ENCODE measurements around the gene TPCN2. TPM values are rescaled to one million over a fixed set of nuclear protein-coding genes. Genes with fewer than 3 reads are reported as not detected.

The TPCN2 gene
- total and polyA plus RNA-seq, 11 donors: 4.1 to 17.6 (median 7.5) TPM

GRCh38 chr11:69158301-69159149, 109.8 kb downstream of the TPCN2 start:
- ATAC-seq (no peak), DNase-seq (peak in 1 of 5 donors; percentile 54)
- H3K27ac ChIP-seq: peak overlapping the region in 6 of 12 donors; percentile 67 to 81 (median 76)
- H3K4me3 ChIP-seq: no peak overlapping the region
- H3K27me3 ChIP-seq: peaks cover 0 to 9% (median 0%) of the 10 kb centered on the region in 9 donors
- peaks cover 10 to 63% (median 45%) of the 10 kb centered on the region in 12 donors for H3K4me1 ChIP-seq
- no peaks in the 10 kb centered on the region for H3K36me3 ChIP-seq
- 79 to 86% (median 84%) methylated on average over 18 to 21 of the region's 21 CpGs for WGBS, 4 donors
- peaks cover 0 to 11% (median 0%) of the 10 kb centered on the region in 12 donors for H3K9me3 ChIP-seq
- no peak for TF ChIP-seq CTCF (IDR thresholded peaks at IDR 0.05)
- no peak for TF ChIP-seq POLR2A (IDR thresholded peaks at IDR 0.05)
- intact Hi-C loops (cut with DNase I): no loop called here

- DNase-seq: no peak
- H3K4me3 ChIP-seq: no peak overlapping the region
- H3K9me3 ChIP-seq: peaks cover 0 to 19% (median 3%) of the 10 kb centered on the region in 12 donors
- peaks cover 0 to 9% (median 0%) of the 10 kb centered on the region in 9 donors for H3K27me3 ChIP-seq
- peaks cover 10 to 55% (median 43%) of the 10 kb centered on the region in 12 donors for H3K4me1 ChIP-seq
- peak overlapping the region in 1 of 12 donors; percentile 74 for H3K27ac ChIP-seq
- no peaks in the 10 kb centered on the region for H3K36me3 ChIP-seq
- WGBS, 4 donors: 94 to 98% (median 95%) methylated on average over 15 to 19 of the region's 19 CpGs
- TF ChIP-seq CTCF (IDR thresholded peaks at IDR 0.05) (no peak), POLR2A (IDR thresholded peaks at IDR 0.05) (no peak)
- intact Hi-C loops (cut with DNase I): no loop called here
- no peak for ATAC-seq
Measured at GRCh38 chr11:69159150-69159852, 110.6 kb downstream of the TPCN2 start.

DNA sequence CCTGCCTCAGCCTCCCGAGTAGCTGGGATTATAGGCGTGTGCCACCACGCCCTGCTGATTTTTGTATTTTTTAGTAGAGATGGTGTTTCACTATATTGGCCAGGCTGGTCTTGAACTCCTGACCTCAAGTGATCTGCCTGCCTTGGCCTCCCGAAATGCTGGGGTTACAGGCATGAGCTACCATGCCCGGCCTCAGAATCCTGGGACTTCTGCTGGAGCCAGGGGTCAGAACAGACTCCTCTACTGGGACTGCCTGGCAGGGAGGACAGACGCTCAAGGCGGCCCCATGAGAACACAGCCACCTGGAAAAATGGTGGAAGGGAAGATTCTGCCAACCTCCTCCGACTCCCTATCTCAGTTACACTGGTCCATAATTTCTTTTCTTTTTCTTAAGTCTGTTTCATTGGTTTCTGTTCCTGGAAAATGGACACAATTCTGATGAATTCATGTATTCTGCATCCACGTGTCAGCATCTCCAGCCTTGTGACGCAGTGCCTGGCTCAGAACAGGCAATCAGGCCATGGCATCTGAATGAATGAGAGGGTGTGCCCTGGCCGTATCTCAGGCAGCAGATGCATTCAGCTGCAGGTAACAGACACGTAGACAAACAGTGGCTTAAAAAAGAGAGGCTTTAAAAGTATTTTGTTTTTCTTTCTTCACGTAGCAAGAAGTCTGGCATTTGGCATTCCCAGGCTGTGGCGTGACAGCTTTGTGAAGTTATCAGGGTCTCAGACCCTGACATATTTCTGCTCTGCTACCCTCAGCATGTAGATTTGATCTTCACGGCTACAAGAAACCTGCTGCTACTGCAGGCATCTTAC, 111.8 kb downstream of the TPCN2 start:
- intact Hi-C loops (cut with DNase I): no loop called here
- ATAC-seq (no peak), DNase-seq (no peak)
- Histone ChIP-seq H3K9me3 (peaks cover 0 to 23% (median 3%) of the 10 kb centered on the region in 12 donors), H3K36me3 (no peaks in the 10 kb centered on the region), H3K4me1 (peaks cover 10 to 47% (median 34%) of the 10 kb centered on the region in 12 donors), H3K4me3 (no peak overlapping the region), H3K27ac (peak overlapping the region in 8 of 12 donors; percentile 3 to 84 (median 50)), H3K27me3 (peaks cover 0 to 9% (median 0%) of the 10 kb centered on the region in 9 donors)
- WGBS, 4 donors: 67 to 81% (median 80%) methylated on average over 15 of the region's 15 CpGs
- TF ChIP-seq POLR2A (IDR thresholded peaks at IDR 0.05) (no peak), CTCF (IDR thresholded peaks at IDR 0.05) (no peak)

Measured in heart left ventricle (tissue), 16 donors.